ENCODE data around the gene HOXD8.

DNA sequence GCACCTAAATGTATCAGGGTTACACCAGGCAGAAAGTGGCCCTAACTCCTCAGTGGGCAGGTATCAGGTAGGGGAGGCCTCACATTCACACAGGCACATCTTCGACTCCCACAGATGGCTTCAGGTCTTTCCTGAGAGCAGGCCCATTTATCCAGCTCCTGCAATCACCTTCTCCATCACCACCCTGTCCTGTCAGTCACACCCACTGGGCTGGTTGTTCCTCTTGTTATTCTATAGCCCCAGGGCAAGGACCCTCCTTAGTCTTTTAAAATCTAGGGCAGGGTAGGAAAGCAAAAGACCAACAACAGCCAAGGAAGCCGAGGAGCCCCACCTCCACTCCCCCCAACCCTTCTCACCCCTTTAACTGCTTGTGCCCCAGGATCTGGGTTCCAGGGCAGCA, 12.8 kb downstream of the HOXD8 start:
- no peak for TF ChIP-seq POLR2A (IDR thresholded peaks at IDR 0.05)
- TF ChIP-seq, protein P1, sequence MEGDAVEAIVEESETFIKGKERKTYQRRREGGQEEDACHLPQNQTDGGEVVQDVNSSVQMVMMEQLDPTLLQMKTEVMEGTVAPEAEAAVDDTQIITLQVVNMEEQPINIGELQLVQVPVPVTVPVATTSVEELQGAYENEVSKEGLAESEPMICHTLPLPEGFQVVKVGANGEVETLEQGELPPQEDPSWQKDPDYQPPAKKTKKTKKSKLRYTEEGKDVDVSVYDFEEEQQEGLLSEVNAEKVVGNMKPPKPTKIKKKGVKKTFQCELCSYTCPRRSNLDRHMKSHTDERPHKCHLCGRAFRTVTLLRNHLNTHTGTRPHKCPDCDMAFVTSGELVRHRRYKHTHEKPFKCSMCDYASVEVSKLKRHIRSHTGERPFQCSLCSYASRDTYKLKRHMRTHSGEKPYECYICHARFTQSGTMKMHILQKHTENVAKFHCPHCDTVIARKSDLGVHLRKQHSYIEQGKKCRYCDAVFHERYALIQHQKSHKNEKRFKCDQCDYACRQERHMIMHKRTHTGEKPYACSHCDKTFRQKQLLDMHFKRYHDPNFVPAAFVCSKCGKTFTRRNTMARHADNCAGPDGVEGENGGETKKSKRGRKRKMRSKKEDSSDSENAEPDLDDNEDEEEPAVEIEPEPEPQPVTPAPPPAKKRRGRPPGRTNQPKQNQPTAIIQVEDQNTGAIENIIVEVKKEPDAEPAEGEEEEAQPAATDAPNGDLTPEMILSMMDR (IDR thresholded peaks at IDR 0.05): no peak

Data from lower leg skin (tissue), 3 donors.